ENCODE data around the gene PHAX.

GRCh38 chr5:126610160-126610559 is 9.4 kb downstream of the PHAX start:
- no peak for TF ChIP-seq CTCF (IDR thresholded peaks at IDR 0.05; ENCODE audit: insufficient read depth, low read length)
- TF ChIP-seq POLR2AphosphoS5 (IDR thresholded peaks at IDR 0.05; ENCODE audit: low read depth) = no peak
- TF ChIP-seq REST (IDR thresholded peaks at IDR 0.05; ENCODE audit: insufficient replicate concordance, low read depth) = no peak
- no peak for TF ChIP-seq SPI1 (IDR thresholded peaks at IDR 0.05; ENCODE audit: borderline replicate concordance, low read depth)

Data from HL-60 (cell line).